NCI-H2196 (cell line): ENCODE measurements around the gene PAX9.
A peak's percentile ranks its signal among the peaks of the same experiment; 100 is the strongest.

Experiments
- DNase-seq: peaks from one replicate; lab custom pipeline; 2025; ENCODE audit not compliant: unreplicated experiment; lab: John Stamatoyannopoulos, UW

Gene PAX9

DNA sequence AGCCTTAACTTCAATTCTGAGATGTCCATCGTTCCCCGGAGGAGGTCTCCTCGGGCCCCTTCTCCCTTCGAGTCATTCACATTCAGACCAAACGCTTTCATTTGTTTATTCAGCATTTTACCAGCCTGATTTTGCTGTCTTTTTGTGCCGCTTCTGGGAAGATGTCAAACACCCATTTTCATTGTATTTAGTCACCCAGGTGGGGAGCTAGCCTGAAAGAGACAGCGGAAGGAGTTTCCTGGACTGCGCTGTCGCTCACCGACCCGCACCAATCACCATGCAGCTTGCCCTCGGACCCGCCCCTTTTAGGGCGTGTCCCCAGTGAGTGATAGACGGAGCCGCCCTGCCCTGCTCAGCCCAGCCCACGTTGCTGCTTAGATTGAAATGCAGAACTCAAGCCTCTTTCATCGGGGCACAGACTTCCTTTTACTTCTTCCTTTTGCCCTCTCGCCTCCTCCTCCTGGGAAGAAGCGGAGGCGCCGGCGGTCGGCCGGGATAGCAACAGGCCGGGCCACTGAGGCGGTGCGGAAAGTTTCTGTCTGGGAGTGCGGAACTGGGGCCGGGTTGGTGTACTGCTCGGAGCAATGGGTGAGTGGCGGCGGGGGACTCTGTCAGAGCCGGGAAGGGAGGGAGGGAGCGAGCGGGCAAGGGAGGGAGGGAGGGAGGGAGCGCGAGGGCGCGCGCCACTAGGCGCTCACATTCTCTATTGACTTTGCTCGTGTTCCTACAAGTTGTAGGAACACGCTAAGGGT, at the start of gene PAX9:
PAX9 (plus strand) TSS at position 355 of the 752 bp plus-strand sequence; CDS start at position 585, 230 bp downstream.
- peak; percentile 96 for DNase-seq

DNA sequence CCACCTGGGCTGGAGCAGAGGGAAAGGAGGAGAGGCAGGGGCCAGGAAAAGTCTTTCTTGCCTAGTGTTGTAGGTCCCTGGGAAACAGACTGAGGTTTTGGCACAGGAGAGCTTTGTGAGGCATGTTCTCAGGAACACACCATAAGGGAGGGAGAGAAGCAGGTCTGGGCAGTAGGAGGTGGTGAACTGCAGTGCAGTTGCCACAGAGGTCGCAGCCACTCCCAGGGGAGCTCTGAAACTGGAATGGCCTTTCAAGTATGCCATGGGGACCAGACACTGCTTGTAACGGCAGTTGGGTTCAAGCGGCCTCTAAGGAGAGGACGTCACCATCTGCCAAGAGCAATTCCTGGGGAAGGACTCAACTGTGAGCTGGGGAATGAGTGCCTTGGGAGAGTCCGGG, 43.8 kb upstream of the PAX9 start:
- no peak for DNase-seq

DNA sequence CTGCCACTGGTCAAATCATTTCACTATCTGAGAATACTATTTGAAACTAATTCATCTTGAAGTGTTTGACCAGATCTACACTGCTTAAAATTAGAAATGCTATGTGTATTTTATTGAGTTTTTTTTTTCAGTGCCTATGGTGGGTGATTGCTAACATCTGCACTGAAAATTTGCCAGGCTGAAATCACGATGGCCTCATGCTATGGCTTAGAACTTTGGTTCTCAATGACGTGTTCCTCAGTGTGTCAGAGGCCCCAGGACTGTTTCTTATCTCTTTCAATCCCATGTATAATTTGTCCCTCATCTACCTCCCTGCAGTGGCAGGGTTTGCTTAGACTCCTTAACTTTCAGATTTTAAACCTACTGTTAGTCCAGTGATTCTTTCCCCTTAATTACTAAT, 43.0 kb upstream of the PAX9 start:
- DNase-seq = no peak

DNA sequence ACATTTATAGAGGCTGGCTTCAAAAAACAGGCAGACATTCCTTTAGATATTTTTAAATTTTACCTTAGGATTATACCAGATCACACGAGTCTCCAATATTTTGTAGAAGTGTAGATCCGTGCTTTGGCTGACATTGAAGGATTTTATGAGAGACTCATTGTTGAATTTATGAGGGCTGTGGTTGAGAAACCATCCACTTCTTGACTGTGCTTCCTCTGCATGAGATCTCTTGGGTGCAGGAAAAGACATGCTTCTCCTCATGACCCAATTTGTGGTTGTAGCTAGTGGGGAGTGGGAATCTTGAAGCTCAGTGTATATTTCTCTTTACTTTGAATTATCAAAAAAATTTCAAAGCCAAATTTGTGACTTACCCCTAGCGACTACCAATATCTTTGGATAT, 42.5 kb upstream of the PAX9 start:
- DNase-seq = no peak

DNA sequence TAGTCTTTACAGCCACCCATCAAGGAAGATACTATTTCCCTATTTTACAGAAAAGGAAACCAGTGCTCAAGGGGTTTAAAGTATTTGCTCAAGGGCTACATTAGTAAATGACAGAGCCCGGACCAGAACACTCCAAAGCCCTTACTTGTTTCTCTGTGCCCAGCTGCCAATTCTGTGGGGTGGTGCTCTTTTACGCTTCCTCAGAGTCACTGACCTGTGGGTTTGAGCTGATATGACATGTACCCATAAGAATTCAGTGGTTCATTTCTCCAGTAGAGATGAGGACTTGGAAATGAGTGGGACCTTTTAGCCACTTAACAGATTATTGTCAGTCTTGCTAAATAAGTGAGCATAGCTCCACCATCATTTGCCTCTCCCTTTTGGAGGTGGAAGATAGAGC, 41.8 kb upstream of the PAX9 start:
- DNase-seq = no peak

DNA sequence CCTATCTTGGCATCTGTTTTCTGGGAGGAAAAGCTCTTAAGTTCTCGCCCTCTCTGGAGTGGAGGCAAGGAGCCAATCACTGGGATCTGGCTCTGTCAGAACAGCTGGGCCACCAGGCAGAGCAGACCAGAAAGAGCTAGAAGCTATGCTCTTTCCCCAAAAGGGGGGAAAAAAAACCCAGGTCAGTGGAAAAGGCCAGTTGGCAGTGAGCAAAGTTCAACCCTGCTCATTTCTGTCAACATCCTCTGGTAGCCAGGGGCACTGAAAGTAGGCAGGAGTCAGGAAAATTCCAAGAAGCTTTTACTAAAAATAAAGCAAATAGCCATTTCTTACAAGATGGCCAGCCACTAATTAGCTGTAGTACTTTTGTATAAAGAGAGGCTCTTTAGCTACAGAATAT, 36.6 kb upstream of the PAX9 start:
- no peak for DNase-seq

DNA sequence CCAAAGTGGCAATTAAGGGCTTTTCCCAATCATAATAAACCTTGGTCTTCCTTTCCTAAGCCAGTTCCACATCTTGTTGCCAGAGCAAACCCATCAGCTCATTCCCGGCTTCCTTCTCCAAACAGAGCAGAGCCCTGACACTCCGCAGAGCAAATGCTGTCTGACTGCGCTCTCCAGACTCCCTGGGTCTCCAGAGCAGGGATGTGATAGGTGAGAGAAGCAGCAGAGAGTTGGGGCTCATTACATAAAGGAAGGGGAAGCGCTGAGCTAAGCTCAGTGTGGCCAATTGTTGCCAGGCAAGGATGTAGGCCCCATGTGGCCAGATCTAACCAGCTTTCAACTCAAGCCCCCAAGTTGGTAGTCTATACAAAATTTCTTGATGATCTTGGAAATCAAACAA, 36.2 kb upstream of the PAX9 start:
- no peak for DNase-seq

DNA sequence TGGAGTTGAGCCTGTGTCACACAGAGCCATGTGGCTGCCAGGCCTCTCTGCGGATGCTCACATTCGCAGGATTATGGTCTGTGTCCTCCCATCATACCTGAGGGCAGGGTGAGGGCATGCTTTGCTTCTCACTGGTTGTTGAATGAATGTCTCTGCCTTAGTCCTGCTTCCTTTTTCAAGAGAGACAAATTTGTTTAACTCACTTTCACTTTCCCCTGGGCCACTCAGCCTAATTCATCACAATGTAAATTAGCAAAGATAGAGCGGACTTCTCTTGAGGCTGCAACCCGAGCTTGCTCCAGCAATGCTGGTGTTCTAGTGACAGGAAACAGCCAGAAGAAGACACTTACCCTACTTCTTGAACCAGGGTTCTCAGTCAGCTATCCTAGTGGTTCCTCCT, 35.5 kb upstream of the PAX9 start:
- no peak for DNase-seq

DNA sequence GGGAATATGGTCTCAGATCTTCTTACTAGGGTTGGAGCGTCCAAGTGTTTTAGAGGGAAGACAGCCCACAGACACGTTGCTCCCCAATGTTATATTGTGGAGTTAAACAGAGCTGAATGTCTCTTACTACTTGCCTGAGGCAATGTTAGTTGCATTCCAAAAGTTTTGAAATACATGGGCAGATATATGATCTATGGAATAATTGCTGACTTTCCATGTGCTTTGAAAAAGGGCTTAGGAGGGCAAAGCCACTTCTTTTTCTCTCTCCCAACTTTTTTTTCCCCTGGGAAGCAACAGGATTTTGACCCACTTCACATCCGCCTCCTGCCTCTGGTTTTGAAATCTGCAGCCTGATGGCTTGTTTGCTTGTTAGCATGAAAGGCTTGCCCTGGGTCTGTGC, 33.7 kb upstream of the PAX9 start:
- no peak for DNase-seq

DNA sequence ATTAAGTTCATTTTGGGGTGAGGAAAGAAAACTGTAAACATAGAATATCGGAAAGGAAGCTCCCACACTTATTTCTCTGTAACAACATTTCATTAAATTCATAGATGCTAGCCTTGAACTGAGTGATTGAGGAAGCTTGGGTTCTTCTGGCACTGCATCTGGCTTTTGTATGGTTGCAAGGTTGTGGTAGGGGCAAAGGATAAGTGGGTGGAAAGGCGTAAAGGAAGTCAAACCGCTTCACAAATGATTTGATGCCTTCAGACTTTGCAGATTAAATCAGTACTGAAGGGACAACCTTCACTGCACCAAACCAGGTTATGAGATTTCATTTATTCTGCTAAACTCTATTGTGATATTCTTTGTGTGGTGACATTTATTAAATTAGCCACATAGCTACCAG, 28.1 kb upstream of the PAX9 start:
- DNase-seq = no peak

DNA sequence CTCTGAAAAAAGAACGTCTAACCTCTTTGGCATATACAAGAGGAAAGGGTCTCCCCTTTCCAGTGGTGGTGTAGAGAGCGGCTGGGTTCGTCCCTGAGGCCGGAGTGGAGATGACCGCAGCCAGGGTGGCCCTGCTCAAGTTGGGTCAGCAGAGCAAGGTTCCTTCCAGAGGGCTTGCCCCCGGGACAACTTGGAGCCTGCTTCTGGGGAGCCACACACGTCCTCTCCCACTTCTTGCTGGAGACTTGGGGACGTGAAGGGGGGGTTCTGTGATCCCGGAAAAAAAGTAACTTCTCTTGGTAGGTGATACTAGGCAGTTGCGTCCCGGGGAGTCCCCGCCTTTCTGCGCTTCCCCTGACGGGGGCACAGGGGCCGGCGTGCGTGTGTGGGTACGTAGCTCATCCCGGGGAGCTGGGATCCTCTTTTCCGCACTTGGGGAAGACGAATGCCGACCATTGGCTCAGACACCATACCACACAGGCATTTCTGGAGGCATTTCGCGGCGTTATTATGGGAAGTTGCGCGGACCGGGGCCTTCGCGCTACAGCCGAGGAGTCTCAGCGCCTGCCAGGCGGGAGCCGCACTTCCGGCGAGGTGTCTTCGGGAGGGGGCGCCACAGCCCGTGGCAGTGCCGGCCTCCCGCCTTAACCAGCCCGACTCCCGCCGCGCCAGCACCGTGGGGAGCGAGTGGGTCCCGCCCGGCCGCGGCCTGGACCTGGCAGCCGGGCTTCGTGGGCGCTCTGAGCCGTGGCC, 14.8 kb upstream of the PAX9 start:
- DNase-seq = peak; percentile 54

DNA sequence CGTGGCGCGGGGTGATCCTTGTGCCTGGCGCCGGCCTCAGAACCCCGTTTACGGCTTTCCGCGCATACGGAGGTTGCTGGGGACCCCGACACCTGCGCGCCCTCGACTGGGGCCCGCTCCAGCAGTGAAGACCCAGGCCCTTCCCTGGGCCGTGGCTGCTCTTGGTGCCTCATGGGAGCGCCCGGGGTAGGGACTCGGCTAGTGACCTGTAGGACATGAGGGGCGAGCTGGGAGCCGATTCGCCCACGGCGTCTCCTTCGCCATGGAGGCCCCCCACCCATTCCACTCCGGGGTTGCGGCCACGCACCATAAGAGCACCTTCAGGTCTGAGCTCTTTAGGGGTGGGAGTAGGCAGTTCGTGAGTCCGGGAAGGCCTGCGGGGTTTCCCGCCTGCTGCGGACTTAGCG, 14.2 kb upstream of the PAX9 start:
- no peak for DNase-seq

DNA sequence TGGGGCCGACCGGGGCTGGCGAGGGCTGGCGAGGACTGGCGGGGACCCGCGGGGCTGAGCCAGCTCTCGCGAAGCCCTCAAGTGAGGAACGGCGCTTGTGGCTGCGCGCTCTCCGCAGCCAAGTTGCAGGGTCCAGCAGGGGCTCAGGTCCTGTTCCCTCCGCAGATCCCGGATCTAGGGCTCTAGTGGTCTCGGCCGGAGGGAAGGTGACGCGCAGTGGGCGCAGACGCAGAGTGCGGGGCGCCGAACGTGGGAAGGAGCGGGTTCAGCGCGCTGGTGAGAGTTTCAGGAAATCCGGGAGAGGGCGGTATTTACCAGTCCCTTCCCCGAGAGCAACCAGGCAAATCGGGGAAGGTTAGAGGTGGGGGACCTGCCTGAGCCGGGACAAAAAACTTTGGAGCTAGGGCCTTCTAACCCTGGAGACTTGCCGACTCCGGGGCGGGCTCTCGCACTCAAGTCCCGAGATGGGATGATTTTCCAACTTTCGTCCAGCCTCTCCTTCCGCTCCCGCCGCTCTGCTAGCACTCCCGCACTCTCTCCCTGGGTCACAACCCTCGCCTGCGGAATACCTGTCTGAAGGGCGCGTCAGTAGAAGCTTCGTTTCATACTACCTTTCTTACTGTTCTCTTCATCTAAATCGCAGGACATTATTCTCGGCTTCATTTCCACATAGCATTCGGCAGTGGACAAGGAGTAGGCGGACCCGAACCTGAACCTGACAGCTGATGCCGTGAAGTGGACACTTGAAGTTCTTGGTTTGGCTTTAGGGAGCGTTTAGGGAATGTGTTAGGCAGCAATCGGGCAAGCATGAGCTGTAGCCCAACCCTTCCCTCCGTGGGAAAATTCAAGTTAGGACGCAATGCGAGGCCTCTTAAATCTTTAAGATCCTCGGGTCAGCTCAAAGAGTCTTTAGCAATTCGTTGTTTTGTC, 13.6 kb upstream of the PAX9 start:
- peak; percentile 73 for DNase-seq

DNA sequence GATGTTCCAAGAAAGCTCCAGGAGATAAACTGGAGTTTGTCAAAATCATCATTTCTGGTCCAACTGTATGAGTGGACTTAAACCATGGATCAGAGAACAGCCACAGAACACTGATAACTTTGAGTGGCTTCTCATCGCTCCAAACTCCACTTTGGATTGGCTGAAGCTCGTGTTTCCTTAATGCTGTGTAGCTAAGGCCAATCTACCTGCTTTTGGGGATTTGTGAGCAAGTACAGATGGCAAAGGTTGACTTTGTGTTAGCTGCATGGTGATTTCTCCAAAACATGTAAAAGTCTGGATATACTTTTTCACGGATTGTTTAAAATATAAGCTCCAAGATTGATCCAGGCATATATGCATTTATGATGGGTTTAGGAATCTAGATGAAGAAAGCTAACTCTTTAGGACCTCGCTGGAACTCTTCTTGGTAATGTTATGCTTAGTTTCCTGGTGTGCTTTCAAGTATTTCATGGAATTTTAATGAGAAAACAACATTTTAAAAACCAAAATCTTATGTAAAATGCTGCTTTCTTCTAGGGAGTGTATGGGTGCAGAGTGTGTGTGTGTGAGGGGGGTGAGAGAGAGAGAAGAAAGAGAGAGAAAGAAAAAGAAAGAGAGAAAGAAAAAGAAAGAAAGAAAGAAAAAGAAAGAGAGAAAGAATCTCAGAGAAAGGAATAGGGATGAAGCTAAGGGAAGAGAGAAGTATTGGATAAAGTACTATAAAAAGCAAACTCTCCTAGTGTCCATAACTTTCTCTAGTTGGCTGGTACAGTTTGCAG, 11.6 kb upstream of the PAX9 start:
- no peak for DNase-seq

DNA sequence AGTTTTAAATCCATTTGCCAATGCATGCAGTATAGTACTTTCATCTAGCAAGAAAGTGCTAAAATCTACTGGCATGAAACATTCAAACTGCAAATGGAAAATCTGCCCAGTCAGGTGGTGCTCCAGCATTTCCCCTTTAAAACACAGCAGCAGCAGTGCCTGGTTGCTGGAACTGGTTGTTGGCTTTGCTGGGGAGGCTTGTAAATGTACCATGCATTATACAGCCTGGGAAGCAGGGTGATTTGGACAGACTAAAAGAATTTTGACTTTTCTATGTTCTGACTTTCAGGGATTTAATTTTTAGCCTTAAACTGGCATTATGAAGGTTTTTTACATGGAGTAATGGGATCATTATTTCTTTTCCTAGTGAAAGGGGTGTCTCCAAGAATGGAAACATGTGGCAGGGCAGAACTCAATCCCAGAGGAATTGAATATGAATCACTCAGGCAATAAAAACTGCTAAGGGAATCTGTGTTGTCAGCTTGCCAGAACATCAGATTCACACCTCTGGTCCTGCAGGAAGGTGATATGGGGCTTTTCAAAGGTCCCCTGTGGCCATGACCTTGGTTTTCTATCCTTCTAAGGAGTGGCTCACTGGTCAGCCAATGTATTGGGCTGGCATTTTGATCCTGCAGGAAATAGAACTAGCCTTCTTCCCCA, 9.0 kb upstream of the PAX9 start:
- DNase-seq = no peak

DNA sequence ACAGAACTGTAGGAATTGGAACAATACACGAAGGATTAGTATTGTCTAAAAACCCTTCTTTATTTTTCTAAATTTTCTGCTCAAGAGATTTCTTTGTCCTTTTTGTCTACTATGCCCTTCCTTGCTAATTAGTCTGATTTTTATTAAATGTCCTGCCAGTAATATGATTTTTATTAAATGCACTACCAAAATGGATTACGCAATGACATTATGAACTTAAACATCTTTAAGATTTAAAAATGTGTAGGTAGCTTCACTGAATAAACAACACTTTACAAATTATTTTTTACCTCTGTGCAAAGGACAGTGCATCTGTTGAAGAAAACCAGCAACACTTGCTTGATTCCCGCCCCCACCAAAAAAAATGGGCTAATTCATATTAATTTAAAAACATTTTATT, 8.2 kb upstream of the PAX9 start:
- no peak for DNase-seq

DNA sequence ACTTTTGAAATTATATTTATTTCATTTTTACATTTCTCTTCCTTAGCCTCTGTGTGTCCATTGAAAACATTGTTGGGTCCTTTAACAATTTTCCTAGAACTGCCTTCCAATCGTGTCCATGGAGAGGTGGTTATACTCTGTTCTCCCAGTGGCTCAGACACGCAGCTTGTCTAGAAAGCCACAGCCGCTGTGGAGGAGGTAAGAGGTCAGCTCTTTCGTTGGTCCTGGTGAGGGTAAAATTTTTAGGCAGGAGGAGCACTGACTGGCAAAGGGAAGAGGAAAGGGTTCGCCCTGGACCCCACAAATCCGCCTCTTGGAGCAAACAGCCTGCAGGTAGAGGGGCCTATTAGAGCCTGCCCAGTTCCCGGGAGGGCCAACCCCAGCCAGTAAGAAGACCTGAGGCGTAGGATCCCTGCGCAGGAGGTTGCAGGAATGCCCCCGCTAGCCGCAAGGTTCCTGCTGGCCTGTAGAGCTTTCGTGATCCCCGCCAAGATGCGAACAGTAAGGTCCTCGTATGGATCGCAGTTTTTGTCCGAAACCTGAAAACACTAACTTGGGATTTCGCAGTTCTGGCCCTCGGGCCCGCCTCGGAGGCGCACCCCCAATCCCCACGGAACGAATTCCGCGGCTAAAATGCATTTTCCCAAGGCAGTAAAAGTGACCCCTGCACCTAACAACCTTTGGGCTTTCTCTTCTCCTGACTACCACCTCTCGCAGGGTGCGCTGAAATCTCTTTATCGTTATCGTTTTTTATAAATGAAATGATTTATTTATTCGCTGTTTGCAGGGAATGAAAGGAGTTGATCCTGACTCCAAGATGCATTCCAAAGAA, 7.5 kb upstream of the PAX9 start:
- DNase-seq = no peak

DNA sequence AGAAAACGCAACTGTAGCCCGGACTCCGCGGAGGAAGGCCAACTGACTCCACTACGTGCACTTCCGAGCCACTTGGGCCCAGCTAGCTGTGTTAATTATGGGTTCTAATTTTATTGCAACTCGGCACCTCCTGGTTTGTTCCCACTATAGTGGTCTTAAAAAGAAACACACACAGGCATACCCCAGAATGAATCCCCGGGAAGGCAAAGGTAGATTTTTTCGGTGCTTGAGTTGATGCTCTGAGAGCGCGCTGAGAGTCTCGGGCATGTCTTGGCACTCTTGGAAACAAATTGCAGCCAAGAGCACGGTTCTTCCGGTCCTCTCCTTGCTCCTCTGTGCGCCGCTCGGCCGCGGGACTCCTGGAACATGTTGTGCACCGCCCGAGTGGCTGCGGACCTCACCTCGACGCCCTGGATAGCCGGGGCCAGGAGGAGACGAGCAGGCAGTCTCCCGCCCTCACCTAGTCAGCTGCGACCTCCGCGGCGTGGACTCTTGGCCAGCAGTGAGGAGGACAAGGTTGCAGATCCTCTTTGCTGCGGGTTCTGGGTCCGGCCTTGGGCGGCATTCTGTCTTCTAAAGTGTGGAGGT, 6.8 kb upstream of the PAX9 start:
- no peak for DNase-seq

DNA sequence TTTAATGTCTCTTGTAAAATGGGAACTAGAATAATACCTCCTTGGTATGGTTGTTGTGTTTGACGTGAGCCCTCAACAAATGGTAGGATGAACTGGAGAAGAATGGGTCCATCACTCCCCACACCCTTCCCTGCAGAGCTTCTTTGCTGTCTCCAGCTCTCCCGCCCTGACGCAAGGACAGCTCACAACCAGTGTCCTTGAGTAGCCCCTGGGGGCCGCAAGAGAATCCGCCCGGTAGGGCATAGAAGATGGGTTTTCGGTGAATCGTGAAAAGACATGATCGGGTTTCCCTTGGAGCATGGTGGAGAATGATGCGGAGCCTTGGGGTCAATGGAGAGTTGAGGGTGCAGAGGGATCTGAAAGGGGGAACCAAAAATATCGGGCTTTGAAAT, 6.1 kb upstream of the PAX9 start:
- DNase-seq = no peak
